Midbrain (tissue), 1 donor: Measurements from ENCODE around the gene NDE1.
"Not testable (repeated sequence)": the region's sequence is repeated elsewhere in the genome, so short reads cannot be mapped to it uniquely, and the experiment has no call there.

Experiments
- DNase-seq: peaks from one replicate; lab custom pipeline; 2025; lab: John Stamatoyannopoulos, UW

NDE1 gene

DNA sequence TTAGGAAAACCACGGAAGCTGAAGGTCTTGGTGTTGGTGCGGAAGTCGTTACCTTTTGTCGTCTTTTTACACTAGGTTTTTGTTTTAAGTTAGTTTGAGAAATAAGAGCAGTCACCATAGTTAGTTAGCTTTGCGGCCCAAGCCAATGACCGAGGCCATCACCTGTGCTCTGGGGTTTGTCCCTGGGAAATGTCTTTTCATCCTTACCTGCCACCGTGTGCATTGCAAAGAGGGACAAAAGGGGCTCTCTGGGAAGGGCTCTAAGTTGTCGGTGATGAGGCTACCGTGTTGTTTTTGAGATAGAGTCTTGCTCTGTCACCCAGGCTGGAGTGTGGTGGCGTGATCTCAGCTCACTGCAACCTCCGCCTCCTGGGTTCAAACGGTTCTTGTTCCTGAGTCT lies 49.8 kb downstream of the NDE1 start:
- DNase-seq: no peak

GRCh38 chr16:15701367-15701766 lies 51.3 kb downstream of the NDE1 start:
- no peak for DNase-seq

- no peak for DNase-seq
These were observed 52.2 kb downstream of the NDE1 start for GRCh38 chr16:15701975-15702970.

GRCh38 chr16:15703029-15703736 lies 53.1 kb downstream of the NDE1 start:
- no peak for DNase-seq

GRCh38 chr16:15704545-15704987 lies 54.5 kb downstream of the NDE1 start:
- peak; percentile 80 for DNase-seq

- no peak for DNase-seq
These were observed 55.1 kb downstream of the NDE1 start for GRCh38 chr16:15705064-15705565.

DNA sequence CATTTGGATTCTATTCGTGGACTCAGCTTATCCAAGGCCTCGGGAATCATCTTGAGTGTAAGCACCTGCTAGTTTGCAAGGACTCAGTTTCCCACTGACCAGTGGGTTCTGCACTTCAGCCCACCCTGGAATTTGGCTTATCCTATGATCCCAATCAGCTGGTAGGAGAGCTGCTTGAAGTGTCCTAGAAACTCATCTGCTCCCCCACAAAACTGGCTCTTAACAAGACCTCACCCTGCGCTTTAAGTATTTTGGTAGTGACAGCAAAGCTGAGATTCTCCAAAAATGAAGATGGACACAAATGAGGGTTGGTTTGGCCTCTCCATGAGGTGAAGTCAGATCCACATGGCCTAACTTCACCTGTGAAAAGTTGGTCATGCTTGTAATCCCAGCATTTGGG lies 57.3 kb downstream of the NDE1 start:
- DNase-seq: no peak

- no peak for DNase-seq
These were observed 58.1 kb downstream of the NDE1 start for GRCh38 chr16:15708096-15708495.

DNA sequence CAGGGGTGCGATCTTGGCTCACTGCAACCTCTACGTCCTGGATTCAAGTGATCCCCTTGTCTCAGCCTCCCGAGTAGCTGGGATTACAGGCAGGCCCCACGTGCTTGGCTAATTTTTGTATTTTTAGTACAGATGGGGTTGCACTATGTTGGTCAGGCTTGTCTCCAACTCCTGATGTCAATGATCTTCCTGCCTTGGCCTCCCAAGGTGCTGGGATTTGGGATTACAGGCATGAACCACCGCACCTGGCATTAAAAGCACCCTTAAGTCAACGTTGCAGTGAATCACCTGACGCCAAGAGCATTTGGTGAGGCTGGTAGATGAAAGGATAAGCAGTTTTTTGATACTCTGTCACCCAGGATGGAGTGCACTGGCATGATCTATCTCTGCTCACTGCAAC lies 59.0 kb downstream of the NDE1 start:
- DNase-seq: no peak

DNA sequence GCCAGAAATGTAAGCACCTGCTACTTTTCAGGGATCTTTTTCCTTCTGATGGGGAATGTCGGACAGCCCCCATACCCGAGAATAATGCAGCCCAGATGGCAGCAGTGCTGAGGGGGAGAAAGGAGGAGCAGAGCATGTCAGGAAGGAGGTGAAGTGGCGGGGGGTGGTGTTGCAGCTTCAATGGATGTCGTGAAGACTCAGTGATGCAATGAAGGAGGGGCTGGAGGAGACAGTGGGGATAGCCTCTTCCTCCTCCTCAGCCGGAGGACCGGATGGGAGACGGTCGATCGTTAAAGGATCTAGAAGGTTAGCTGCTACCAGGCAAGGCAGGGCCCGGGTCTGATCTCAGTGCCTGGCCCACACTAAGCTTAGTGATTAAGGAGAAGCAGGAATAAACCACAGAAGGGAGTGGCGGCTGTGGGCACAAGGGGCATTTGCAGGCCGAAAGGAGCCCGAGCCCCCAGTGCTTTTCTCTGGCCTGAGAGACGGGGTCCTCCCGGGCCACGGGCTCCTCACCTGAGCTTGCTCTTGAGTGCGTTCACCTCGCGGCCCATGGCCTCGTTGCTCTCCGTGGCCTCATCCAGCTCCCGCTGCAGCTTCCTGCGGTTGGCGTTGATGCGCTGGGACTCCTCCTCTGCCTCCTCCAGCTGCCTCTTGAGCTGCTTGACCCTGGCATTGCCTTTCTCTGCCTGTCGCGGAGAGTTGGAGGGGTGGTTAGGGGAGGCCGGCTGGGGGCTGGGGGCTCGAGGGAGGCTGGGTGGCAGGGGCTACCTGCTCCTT lies 64.5 kb downstream of the NDE1 start:
- no peak for DNase-seq

- DNase-seq: no peak
These were observed 65.2 kb downstream of the NDE1 start for GRCh38 chr16:15715221-15715620.

DNA sequence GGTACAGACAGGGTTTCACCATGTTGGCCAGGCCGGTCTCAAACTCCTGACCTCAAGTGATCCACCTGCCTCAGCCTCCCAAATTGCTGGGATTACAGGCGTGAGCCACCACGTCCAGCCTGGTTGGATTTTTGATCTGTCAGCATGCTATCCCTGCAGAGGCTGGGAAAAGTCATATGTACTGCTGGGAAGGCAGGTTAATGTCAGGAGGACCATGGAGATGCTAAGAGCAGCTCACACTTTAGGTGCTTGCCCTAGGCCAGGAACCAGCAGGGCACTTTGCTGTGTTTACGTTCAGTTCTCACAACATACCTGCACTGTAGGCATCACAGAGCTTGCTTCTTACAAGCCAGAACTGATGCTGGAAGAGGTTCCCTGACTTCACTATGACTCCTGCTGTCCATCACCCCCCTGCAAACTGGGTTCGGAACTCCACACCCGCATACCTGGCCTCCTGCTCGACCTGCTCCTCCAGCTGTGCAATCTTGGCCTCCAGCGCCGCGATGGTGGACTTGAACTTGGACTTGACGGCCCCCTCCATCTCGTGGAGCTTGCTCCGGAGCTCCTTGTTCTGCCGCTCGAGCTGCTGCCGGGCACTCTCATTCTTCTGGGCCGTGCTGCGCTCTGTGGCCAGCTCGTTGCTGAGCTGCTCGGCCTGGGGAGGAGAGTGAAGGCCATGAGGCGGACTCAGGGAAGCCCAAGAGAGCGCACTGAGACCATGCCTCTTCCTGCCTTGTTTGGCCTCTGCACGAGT lies 66.8 kb downstream of the NDE1 start:
- DNase-seq: no peak

GRCh38 chr16:15721018-15721417 lies 71.0 kb downstream of the NDE1 start:
- no peak for DNase-seq

DNA sequence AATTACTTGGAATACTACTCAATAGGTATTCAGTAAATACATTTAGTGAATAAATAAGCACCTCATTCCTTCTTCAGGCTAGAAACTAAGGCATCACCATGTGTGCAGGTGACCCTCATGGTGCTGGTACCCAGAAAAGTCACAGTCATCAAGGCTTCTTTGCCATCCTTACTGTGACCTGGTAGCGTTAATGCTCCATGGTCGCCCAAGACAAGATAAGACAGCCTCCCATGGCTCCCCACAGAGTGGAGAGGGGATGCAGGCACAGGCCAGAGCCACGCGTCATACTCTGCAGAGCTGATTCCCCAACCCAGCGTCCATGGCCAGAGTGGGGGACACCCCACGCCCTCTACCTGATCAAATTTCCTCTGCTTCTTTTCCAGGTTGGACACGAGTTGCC lies 73.8 kb downstream of the NDE1 start:
- DNase-seq: no peak

DNA sequence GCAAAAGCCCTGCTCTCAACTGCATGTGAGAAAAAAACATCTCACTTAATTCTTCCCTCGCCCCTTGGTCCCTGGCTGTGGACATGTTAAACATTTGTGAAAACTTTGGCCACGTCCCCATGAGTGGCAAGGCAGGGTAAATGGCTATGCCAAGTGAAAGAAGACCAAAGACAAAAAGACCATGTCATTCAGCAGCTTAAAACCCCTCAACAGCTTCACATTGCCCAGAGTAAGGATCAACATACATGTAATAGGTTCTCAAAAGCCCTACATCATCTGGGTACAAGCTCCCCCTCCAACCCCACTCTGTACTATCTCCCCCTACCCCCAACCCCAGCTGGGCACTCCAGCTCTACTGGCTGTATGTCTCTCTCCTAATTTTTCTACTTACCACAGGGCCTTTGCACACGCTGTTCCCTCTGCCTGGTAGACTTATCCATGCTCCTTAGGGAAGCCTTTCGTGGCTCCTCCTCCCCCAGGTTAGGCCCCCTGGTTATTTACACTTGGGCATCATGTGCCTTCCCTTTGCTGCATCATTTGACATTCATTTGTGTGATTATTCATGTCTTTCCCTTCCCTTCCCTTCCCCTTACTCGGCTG lies 75.7 kb downstream of the NDE1 start:
- no peak for DNase-seq

- no peak for DNase-seq
These were observed 76.7 kb downstream of the NDE1 start for GRCh38 chr16:15726715-15727114.

GRCh38 chr16:15727697-15728096 lies 77.7 kb downstream of the NDE1 start:
- DNase-seq: not testable (repeated sequence)

DNA sequence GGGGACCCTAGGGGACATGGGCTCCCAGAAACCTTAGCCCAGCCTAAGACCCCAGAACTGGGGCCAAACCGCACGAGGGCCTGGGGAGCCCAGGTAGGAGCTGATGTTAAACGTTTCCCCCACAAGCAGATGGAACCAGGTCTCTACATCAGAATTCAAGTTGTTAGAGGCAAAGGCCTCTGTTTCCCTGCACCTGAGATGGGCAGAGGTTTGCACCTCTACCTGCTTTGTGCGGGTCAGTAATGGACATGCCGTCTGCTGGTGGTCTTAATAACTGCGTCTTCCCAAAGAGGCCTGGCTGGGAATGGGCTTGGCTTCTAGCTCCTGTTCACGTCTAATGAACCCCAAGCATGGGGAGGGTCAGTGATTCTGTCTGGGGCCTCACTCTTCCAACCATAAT lies 79.1 kb downstream of the NDE1 start:
- DNase-seq: no peak

- no peak for DNase-seq
These were observed 82.4 kb downstream of the NDE1 start for GRCh38 chr16:15732416-15732815.

DNA sequence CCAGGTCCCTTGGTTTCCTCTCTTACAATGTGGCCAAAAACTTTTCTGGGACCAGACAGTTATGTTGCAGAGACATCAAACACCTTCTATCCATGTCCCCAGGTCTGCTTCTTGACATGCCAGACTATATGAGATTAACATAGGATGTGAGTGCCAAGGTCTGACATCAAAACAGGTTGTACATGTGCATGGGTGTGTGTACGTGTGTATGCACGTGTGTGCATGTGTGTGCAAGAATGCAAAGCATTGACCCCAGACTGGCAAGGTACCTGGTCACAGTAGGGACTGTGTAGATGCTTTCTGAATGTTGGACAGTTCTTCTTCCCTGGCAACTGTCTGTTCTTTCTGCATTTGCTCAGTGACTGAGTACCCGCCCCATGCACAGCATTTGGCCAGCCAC lies 85.6 kb downstream of the NDE1 start:
- no peak for DNase-seq

DNA sequence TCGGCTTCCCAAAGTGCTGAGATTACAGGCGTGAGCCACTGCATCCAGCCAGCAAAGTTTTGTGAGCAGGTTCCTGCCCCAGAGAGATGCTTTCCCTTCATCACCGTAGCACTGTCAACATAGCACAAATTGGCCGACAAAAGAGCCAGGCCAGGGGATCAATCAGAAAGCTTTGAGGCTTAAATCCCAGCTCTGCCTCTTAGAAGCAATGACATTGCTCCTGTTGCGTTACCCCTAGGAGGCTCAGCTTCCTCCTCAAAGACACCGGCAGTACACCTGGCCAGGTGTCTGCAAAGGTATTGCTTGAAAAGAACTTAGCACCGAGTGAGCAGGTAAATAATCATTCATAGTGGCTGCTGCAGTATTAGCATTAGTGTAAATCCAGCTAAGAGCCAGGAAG lies 86.5 kb downstream of the NDE1 start:
- DNase-seq: no peak
